SK-N-SH (cell line): ENCODE measurements around the gene NUTF2. TPM values are rescaled to one million over a fixed set of nuclear protein-coding genes. Genes with fewer than 3 reads are reported as not detected.

Experiments
- CTCF ChIA-PET: fragments of 300-600, 350-600 bp; formaldehyde crosslinking; extraction: SDS; loops from one replicate; lab custom pipeline; 2021; lab: Yijun Ruan, JAX
- POLR2A ChIA-PET: fragments of 350-600 bp; sonication (Branson Sonifier 250); formaldehyde crosslinking; extraction: SDS; loops from one replicate; lab custom pipeline; 2020; ENCODE audit warnings: antibody characterized with exemption, inconsistent platforms; lab: Yijun Ruan, JAX
- DNase-seq: peaks from one replicate; pipeline ENCODE4 v3.0.0; 2012
- H2AFZ ChIP-seq: fragments of 200-600 bp; sonication (generic); 2 replicates; pipeline ENCODE4 v1.8.1; 2016; ENCODE audit warnings: antibody characterized with exemption, mild to moderate bottlenecking, low read depth
- H3F3A ChIP-seq: fragments of 200-600 bp; sonication (generic); replicated peaks from 2 replicates; pipeline ENCODE3; 2016; ENCODE audit warnings: antibody characterized with exemption, mild to moderate bottlenecking; ENCODE audit not compliant: insufficient read depth
- H3K27ac ChIP-seq, 2 experiments: fragments of 200-500 bp in 1 of 2; fragments of 200-600 bp in 1 of 2; sonication (Bioruptor generic) in 1 of 2; sonication (generic), shearing (Covaris generic) in 1 of 2; 2 replicates each; pipeline versions ENCODE4 v1.5.1 to v1.6.1; 2014 to 2016; ENCODE audit warnings: low read depth in 2 of 2, inconsistent platforms in 1 of 2, low read length in 1 of 2, mild to moderate bottlenecking in 1 of 2, mixed read lengths in 1 of 2
- H3K27me3 ChIP-seq: fragments of 200-600 bp; sonication (generic), shearing (Covaris generic); 2 replicates; pipeline ENCODE4 v1.6.1; 2016; ENCODE audit warnings: mixed run types; ENCODE audit not compliant: insufficient read depth
- H3K36me3 ChIP-seq, 2 experiments: fragments of 200-500 bp in 1 of 2; fragments of 200-600 bp in 1 of 2; sonication (Bioruptor generic) in 1 of 2; sonication (generic) in 1 of 2; replicated peaks in 1 of 2; 2 replicates each; pipeline versions ENCODE3 to v1.5.1; 2014 to 2016; ENCODE audit warnings: low read length in 1 of 2, mild to moderate bottlenecking in 1 of 2; ENCODE audit not compliant: insufficient read depth in 2 of 2, control insufficient read depth in 1 of 2
- H3K4me1 ChIP-seq, 2 experiments: fragments of 200-500 bp in 1 of 2; fragments of 200-600 bp in 1 of 2; sonication (Bioruptor generic) in 1 of 2; sonication (generic), shearing (Covaris generic) in 1 of 2; 2 replicates each; pipeline versions ENCODE4 v1.5.1 to v1.6.1; 2014 to 2016; ENCODE audit warnings: low read depth in 1 of 2, low read length in 1 of 2, mixed run types in 1 of 2; ENCODE audit not compliant: insufficient read depth in 2 of 2, control insufficient read depth in 1 of 2
- H3K4me2 ChIP-seq: fragments of 200-600 bp; sonication (generic), shearing (Covaris generic); 2 replicates; pipeline ENCODE4 v1.6.1; 2017; ENCODE audit warnings: mixed run types
- H3K4me3 ChIP-seq, 2 experiments: fragments of 200-500 bp in 1 of 2; fragments of 200-600 bp in 1 of 2; sonication (Bioruptor generic) in 1 of 2; sonication (generic), shearing (Covaris generic) in 1 of 2; 2 replicates each; pipeline versions ENCODE4 v1.5.1 to v1.8.1; 2014 to 2016; ENCODE audit warnings: low read depth in 2 of 2, inconsistent platforms in 1 of 2, low read length in 1 of 2, mild to moderate bottlenecking in 1 of 2, mixed read lengths in 1 of 2, moderate library complexity in 1 of 2
- H3K79me2 ChIP-seq: fragments of 200-600 bp; sonication (generic); 2 replicates; pipeline ENCODE4 v1.8.1; 2017; ENCODE audit warnings: mild to moderate bottlenecking; ENCODE audit not compliant: insufficient read depth
- H3K9ac ChIP-seq: fragments of 200-600 bp; sonication (generic); 2 replicates; pipeline ENCODE4 v1.6.1; 2017; ENCODE audit warnings: mixed run types
- H3K9me2 ChIP-seq: fragments of 200-600 bp; sonication (generic); 2 replicates; pipeline ENCODE4 v1.6.1; 2017; ENCODE audit warnings: mixed run types
- H3K9me3 ChIP-seq: fragments of 200-600 bp; sonication (generic); 2 replicates; pipeline ENCODE4 v1.6.1; 2017; ENCODE audit warnings: mixed run types, mild to moderate bottlenecking, moderate library complexity
- H4K20me1 ChIP-seq: fragments of 200-600 bp; sonication (generic); 2 replicates; pipeline ENCODE4 v1.6.1; 2017; ENCODE audit warnings: mild to moderate bottlenecking, mixed run types; ENCODE audit not compliant: insufficient read depth
- CHD2 ChIP-seq: fragments of 150-350 bp; IDR thresholded peaks from 2 replicates; pipeline ENCODE4 v1.6.1; 2018; ENCODE audit warnings: low read length; ENCODE audit not compliant: partially characterized antibody
- EZH2phosphoT487 ChIP-seq: fragments of 200-600 bp; sonication (generic); IDR thresholded peaks from 2 replicates; pipeline ENCODE4 v1.6.1; 2017; ENCODE audit warnings: low read depth, mixed run types, mild to moderate bottlenecking, antibody characterized with exemption, moderate library complexity, borderline replicate concordance
- FOXM1 ChIP-seq: IDR thresholded peaks from 2 replicates; pipeline ENCODE4 v1.4.0; 2012; ENCODE audit warnings: low read depth, mild to moderate bottlenecking
- GABPA ChIP-seq: IDR thresholded peaks from 2 replicates; pipeline ENCODE4 v1.4.0; 2012; ENCODE audit warnings: low read depth, mild to moderate bottlenecking
- JUND ChIP-seq: IDR thresholded peaks from 2 replicates; pipeline ENCODE4 v1.4.0; 2012
- MEF2A ChIP-seq: IDR thresholded peaks from 2 replicates; pipeline ENCODE4 v1.4.0; 2012; ENCODE audit warnings: low read depth, borderline replicate concordance
- NFIC ChIP-seq: IDR thresholded peaks from 2 replicates; pipeline ENCODE4 v1.4.0; 2012; ENCODE audit warnings: borderline replicate concordance
- NRF1 ChIP-seq: IDR thresholded peaks from 2 replicates; pipeline ENCODE4 v1.6.1; 2012; ENCODE audit warnings: low read depth, mild to moderate bottlenecking, low read length
- POLR2AphosphoS5 ChIP-seq: IDR thresholded peaks from 2 replicates; pipeline ENCODE4 v1.6.1; 2012; ENCODE audit warnings: low read depth, low read length
- RAD21 ChIP-seq: IDR thresholded peaks from 2 replicates; pipeline ENCODE4 v1.6.1; 2012; ENCODE audit warnings: mild to moderate bottlenecking, low read length
- RXRA ChIP-seq: IDR thresholded peaks from 2 replicates; pipeline ENCODE4 v1.4.0; 2012; ENCODE audit warnings: low read depth, mild to moderate bottlenecking, borderline replicate concordance
- SMC3 ChIP-seq: IDR thresholded peaks from 2 replicates; pipeline ENCODE4 v1.6.1; 2012; ENCODE audit warnings: low read depth, low read length, improper control_type of control experiment
- TCF12 ChIP-seq: IDR thresholded peaks from 2 replicates; pipeline ENCODE4 v1.4.0; 2012
- WGBS: methylation state at CpG from one replicate; pipeline ENCODE4 v1.1.6; 2017; ENCODE audit warnings: low lambda C conversion rate; 5-methylcytosine and 5-hydroxymethylcytosine counted together
- polyA plus RNA-seq, 3 experiments: library from polyadenylated mRNA; depleted of rRNA; stranded (reverse); fragments of >200 nt; gene quantifications; 2 replicates each; pipeline ENCODE4 v1.2.3, GENCODE V29; 2012
- TF ChIP-seq, protein P1 (sequence below): IDR thresholded peaks from 2 replicates; pipeline ENCODE4 v1.4.0; 2012; ENCODE audit warnings: low read depth
- TF ChIP-seq, protein P2 (sequence below): fragments of 200-600 bp; sonication (generic); IDR thresholded peaks from 2 replicates; pipeline ENCODE4 v1.6.1; 2017; ENCODE audit warnings: antibody characterized with exemption, mild to moderate bottlenecking, moderate library complexity
- TF ChIP-seq, protein P3 (sequence below): IDR thresholded peaks from 2 replicates; pipeline ENCODE4 v1.4.0; 2012; ENCODE audit warnings: low read depth, borderline replicate concordance

NUTF2 gene
- polyA plus RNA-seq, 1 of the 3 experiments (the other 2 are of a cell fraction): 449 TPM

DNA sequence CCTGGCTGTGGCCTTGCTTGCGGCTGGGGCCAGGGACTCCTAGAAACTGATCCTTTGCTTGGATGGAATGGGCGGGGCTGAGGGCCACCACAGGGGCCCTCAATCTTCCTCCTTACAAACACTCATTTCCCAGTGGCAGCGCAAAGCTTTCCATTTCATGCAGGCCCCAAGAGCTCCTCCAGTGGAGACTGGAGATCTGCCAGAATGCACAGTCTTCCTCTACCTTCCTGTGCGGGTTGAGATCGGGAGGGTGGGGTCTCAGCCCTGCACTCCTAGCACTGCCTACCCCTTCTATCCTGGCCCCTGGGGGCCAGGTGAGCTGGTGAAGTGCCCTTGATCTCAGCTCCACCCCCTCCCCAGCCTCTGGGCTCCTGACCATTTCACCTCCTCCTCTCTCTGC is 39.7 kb downstream of the NUTF2 start:
- no peaks in the 10 kb centered on the region for H3K27me3 ChIP-seq
- H3K27ac ChIP-seq: no peak overlapping the region
- H3K4me3 ChIP-seq: no peak overlapping the region
- H3K4me1 ChIP-seq: peaks cover 7 to 13% of the 10 kb centered on the region in 2 experiments; a peak in 2 of 4 replicates
- ChIA-PET CTCF (interaction anchor here (0.6 to 22.4 kb wide), 7 partner anchors 12 to 747 kb away, joined by 3 to 564 read pairs (median 6); partner anchors contain the start of genes CTRL, EDC4, LCAT and PSMB10), POLR2A (no interaction called here)
- H3K4me2 ChIP-seq: no peak overlapping the region
- H3K79me2 ChIP-seq: no peaks in the 10 kb centered on the region
- H4K20me1 ChIP-seq: peaks cover 12% of the 10 kb centered on the region
- TF ChIP-seq TCF12 (no peak), FOXM1 (no peak), NFIC (no peak), JUND (no peak), NRF1 (no peak), GABPA (no peak), CHD2 (no peak), SMC3 (no peak), MEF2A (no peak), RXRA (no peak), EZH2phosphoT487 (no peak), RAD21 (no peak), POLR2AphosphoS5 (no peak)
- TF ChIP-seq, protein P1, sequence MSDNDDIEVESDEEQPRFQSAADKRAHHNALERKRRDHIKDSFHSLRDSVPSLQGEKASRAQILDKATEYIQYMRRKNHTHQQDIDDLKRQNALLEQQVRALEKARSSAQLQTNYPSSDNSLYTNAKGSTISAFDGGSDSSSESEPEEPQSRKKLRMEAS: no peak
- TF ChIP-seq, protein P2, sequence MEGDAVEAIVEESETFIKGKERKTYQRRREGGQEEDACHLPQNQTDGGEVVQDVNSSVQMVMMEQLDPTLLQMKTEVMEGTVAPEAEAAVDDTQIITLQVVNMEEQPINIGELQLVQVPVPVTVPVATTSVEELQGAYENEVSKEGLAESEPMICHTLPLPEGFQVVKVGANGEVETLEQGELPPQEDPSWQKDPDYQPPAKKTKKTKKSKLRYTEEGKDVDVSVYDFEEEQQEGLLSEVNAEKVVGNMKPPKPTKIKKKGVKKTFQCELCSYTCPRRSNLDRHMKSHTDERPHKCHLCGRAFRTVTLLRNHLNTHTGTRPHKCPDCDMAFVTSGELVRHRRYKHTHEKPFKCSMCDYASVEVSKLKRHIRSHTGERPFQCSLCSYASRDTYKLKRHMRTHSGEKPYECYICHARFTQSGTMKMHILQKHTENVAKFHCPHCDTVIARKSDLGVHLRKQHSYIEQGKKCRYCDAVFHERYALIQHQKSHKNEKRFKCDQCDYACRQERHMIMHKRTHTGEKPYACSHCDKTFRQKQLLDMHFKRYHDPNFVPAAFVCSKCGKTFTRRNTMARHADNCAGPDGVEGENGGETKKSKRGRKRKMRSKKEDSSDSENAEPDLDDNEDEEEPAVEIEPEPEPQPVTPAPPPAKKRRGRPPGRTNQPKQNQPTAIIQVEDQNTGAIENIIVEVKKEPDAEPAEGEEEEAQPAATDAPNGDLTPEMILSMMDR: no peak
- TF ChIP-seq, protein P3, sequence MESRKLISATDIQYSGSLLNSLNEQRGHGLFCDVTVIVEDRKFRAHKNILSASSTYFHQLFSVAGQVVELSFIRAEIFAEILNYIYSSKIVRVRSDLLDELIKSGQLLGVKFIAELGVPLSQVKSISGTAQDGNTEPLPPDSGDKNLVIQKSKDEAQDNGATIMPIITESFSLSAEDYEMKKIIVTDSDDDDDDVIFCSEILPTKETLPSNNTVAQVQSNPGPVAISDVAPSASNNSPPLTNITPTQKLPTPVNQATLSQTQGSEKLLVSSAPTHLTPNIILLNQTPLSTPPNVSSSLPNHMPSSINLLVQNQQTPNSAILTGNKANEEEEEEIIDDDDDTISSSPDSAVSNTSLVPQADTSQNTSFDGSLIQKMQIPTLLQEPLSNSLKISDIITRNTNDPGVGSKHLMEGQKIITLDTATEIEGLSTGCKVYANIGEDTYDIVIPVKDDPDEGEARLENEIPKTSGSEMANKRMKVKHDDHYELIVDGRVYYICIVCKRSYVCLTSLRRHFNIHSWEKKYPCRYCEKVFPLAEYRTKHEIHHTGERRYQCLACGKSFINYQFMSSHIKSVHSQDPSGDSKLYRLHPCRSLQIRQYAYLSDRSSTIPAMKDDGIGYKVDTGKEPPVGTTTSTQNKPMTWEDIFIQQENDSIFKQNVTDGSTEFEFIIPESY: no peak
- H3F3A ChIP-seq: peaks cover 14% of the 10 kb centered on the region
- H3K36me3 ChIP-seq: peaks cover 4 to 35% of the 10 kb centered on the region in 2 experiments
- WGBS: 92% methylated on average over 5 of the region's 5 CpGs
- H3K9ac ChIP-seq: no peak overlapping the region
- no peaks in the 10 kb centered on the region for H3K9me2 ChIP-seq
- H3K9me3 ChIP-seq: no peaks in the 10 kb centered on the region
- no peak for DNase-seq
- no peak overlapping the region for H2AFZ ChIP-seq
